HepG2 (cell line): ENCODE measurements around the gene TWIST2.

Experiments used
- ATF1 ChIP-seq: IDR thresholded peaks from 2 replicates; pipeline ENCODE4 v1.6.1; 2016; ENCODE audit warnings: mild to moderate bottlenecking, control low read depth
- ERF ChIP-seq: IDR thresholded peaks from 2 replicates; pipeline ENCODE4 v1.6.1; 2018; ENCODE audit warnings: missing biosample characterization, missing genetic modification reagents
- ESRRA ChIP-seq: sonication (generic); formaldehyde crosslinking; IDR thresholded peaks from 2 replicates; pipeline ENCODE4 v1.5.1; 2020; ENCODE audit warnings: mild to moderate bottlenecking, low read depth, missing genetic modification reagents
- RNF2 ChIP-seq: fragments of 450-650 bp; conservative IDR thresholded peaks from 2 replicates; pipeline ENCODE4 v1.6.1; 2016; ENCODE audit warnings: low read depth
- ZNF878 ChIP-seq: sonication (generic); formaldehyde crosslinking; IDR thresholded peaks from 2 replicates; pipeline ENCODE4 v1.8.1; 2023; ENCODE audit warnings: mild to moderate bottlenecking, missing genetic modification reagents, moderate library complexity
- TF ChIP-seq, protein P1 (sequence below): sonication (generic); formaldehyde crosslinking; IDR thresholded peaks from 2 replicates; pipeline ENCODE4 v1.4.0; 2020; ENCODE audit warnings: missing genetic modification reagents

GRCh38 chr2:238891457-238892203, 43.7 kb downstream of the TWIST2 start:
- TF ChIP-seq ATF1, result no peak
- TF ChIP-seq, protein P1, sequence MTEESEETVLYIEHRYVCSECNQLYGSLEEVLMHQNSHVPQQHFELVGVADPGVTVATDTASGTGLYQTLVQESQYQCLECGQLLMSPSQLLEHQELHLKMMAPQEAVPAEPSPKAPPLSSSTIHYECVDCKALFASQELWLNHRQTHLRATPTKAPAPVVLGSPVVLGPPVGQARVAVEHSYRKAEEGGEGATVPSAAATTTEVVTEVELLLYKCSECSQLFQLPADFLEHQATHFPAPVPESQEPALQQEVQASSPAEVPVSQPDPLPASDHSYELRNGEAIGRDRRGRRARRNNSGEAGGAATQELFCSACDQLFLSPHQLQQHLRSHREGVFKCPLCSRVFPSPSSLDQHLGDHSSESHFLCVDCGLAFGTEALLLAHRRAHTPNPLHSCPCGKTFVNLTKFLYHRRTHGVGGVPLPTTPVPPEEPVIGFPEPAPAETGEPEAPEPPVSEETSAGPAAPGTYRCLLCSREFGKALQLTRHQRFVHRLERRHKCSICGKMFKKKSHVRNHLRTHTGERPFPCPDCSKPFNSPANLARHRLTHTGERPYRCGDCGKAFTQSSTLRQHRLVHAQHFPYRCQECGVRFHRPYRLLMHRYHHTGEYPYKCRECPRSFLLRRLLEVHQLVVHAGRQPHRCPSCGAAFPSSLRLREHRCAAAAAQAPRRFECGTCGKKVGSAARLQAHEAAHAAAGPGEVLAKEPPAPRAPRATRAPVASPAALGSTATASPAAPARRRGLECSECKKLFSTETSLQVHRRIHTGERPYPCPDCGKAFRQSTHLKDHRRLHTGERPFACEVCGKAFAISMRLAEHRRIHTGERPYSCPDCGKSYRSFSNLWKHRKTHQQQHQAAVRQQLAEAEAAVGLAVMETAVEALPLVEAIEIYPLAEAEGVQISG (CRISPR knock-in tag), result no peak
- TF ChIP-seq ZNF878, result no peak
- no peak for TF ChIP-seq ESRRA (CRISPR knock-in tag)
- no peak for TF ChIP-seq ERF (CRISPR knock-in tag)
- TF ChIP-seq RNF2, result no peak
